Stimulated activated CD4-positive, alpha-beta T cell treated with anti-CD3 and anti-CD28 coated beads, Interleukin-12 subunit alpha, Interleukin-12 subunit beta, amount 100 ng/mL, for 4 hours (primary cell): ENCODE results near the gene TCF23.

Experiments
- DNase-seq: peaks from one replicate; pipeline ENCODE4 v3.0.0-alpha.2; 2020

TCF23 gene

GRCh38 chr2:27128668-27129571 lies 19.9 kb upstream of the TCF23 start:
- DNase-seq: no peak

- DNase-seq: no peak
Observed at GRCh38 chr2:27130396-27130795, 18.4 kb upstream of the TCF23 start.

DNA sequence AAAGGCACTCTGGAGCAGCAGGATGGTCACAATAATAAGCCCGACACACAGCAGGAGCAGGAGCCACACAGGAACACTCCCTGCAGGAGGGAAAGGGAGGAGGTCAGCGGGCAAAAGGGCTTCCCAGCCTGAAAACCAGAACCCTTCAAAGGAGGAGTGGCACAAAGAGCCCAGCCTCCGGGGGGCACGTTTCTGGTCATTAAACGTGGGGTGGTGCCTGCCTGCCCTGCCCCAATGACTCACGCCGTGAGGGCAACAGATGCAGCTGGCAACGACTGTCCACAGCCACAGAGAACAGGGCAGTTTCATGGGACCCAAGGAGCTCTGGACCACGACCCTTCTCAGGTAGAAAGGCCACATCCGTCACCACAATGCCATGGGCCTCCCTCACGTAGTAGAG lies 17.4 kb upstream of the TCF23 start:
- DNase-seq: no peak

DNA sequence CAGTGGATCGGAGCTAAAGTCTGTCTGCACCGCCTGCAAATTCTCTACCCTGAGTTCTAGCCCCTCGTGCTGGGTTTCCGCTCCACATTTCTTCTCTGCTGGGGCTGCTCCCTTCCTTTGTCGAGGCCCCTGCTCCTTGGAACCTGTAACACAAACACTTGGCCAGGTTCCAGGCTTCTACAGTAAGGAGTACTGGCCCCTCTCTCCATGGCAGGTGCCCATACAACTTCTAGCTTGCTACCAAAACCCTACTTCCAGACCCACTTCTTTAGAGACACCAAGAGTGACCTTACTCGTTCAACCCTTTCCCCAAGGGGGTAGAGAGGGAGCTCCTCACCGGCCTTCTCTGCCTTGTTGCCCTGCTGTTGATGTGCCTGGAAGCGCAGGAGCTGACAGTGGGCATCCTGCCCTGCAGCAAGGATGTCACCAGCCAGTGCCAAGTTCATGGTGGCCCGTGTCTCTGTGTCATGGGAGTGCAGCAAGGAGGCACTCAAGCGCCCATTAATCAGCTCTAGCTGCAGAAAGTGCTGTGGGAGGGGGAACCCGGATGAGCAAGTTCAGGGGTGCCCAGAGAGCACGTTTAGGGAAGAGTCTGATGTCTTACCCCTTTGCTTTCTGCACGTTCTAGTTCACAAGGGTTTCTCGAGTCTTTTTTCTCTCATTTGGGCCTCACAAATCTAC lies 15.5 kb upstream of the TCF23 start:
- DNase-seq: no peak

- peak; percentile 99 for DNase-seq
Observed at GRCh38 chr2:27133905-27134780, 14.7 kb upstream of the TCF23 start, which contains the start of gene PREB. PREB (minus strand) TSS chr2:27134636; CDS start chr2:27134421, 215 bp downstream.

DNA sequence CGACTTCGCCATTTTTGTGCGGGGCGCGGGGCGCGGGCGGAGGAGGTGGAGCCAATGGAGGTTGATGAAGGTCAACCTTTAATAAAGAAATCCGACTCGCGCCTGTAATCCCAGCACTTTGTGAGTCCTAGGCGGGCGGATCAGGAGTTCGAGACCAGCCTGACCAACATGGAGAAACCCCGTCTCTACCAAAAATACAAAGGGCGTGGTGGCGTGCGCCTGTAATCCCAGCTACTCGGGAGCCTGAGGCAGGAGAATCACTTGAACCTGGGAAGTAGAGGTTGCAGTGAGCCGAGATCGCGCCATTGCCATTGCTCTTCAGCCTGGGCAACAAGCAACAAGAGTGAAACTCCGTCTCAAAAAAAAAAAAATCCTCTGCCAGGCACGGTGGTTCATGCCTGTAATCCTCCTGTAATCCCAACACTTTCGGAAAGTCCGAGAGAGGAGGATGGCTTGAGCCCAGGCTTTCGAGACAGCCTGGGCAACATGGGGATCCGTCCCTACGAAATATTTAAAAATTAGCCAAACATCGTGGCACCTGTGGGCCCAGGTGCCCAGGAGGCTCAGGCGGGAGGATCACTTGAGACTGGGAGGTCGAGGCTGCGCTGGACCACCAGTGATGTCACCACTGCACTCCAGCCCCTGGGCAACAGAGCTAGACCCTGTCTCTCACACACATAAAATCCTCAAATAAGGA lies 13.9 kb upstream of the TCF23 start:
- DNase-seq: no peak

GRCh38 chr2:27135478-27135955 lies 13.3 kb upstream of the TCF23 start:
- DNase-seq: no peak

DNA sequence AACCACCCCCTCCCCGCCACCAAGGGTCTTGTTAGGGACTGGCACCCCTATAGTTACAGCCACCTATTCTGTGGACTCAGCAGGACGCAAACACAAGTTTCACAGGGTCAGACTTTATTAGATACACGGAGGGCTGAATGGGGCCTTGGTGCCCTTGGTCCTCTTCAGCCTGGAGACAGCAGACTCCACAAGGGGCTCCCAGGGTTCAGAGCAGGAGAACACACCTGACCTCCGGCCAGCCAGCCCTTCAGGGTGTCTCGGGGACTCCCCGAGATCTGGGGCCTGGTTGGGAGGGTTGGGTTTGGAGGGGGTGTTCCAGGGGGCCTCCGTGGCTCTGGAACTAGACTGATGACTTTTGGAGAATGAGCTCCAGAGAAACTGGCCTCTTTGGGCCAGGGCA lies 12.1 kb upstream of the TCF23 start:
- DNase-seq: no peak

DNA sequence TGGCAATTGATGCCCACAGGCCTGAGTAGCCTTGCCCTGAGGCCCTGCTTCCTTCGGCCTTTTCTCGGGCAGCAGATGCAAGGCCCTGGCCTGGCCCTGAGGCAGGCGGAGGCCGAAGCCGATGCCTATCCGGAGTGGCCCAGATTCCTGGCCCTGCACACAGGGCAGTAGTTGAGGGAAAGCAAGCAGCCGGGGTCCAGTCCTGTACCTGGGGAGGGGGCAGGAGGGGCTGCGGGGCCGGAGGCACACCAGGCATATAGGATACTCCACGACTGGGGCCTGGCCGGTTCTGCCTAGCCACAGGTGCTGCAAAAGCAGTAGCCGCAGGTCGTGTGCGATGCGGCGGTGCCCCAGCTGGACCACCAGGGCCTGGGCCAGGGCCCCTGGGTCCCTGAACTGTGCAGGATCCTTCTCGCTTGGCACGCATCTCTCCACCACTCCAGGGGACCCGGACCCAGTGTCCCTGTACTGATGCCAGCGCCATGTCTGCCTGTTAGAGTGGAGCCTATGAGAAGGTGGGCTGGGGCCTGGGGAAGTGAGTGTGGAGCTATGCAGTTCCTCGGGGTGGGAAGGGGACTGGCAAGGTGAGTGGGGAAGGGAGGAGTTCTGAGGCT lies 11.4 kb upstream of the TCF23 start:
- no peak for DNase-seq

GRCh38 chr2:27138111-27138510 lies 10.7 kb upstream of the TCF23 start:
- DNase-seq: no peak

- no peak for DNase-seq
Observed at GRCh38 chr2:27139310-27139709, 9.5 kb upstream of the TCF23 start, which contains the start of gene PRR30. PRR30 (minus strand) TSS chr2:27139410; CDS start chr2:27138329, 1,081 bp downstream.

DNA sequence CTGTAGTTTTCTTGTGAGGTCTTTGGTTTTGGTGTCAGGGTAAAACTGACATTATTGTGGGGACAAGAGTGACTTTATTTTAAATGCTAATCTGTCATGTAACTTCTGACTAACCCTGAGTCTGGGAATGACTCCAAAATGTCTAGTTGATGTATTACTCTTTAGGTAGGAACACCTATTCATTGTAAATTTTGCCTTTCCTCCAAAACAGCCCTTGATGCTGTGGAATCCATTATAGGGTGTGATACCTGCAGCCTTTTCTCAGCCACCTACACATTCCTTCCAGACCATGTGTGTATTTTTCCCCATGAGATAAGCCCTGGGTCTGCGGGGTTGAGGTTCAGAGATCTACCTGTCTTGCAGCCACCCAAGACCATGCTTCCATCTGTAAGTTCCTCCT lies 5.5 kb upstream of the TCF23 start:
- DNase-seq: no peak

- no peak for DNase-seq
Observed at GRCh38 chr2:27145682-27146081, 3.1 kb upstream of the TCF23 start.

DNA sequence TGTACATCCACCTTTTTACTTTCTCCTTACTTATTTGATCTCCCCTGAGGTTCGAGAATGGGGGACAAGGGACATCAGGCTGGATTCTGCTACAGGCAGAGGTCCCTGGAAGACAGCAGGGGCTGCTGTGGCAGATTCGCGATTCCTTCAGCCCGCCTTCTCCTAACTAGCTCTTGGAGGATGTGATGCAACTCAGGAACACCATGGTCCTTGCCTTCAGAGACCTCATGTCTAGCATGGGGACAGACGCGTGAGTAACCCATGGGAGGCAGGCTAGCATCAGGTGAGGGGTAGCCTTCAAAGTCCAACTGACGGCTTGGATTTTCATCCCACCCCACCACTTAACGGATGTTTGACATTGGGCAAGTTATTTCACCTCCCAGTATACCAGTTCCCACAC lies 869 bp upstream of the TCF23 start:
- no peak for DNase-seq

GRCh38 chr2:27149570-27150405 lies 984 bp downstream of the TCF23 start:
- no peak for DNase-seq

GRCh38 chr2:27150639-27151230 lies 1.9 kb downstream of the TCF23 start:
- DNase-seq: no peak

DNA sequence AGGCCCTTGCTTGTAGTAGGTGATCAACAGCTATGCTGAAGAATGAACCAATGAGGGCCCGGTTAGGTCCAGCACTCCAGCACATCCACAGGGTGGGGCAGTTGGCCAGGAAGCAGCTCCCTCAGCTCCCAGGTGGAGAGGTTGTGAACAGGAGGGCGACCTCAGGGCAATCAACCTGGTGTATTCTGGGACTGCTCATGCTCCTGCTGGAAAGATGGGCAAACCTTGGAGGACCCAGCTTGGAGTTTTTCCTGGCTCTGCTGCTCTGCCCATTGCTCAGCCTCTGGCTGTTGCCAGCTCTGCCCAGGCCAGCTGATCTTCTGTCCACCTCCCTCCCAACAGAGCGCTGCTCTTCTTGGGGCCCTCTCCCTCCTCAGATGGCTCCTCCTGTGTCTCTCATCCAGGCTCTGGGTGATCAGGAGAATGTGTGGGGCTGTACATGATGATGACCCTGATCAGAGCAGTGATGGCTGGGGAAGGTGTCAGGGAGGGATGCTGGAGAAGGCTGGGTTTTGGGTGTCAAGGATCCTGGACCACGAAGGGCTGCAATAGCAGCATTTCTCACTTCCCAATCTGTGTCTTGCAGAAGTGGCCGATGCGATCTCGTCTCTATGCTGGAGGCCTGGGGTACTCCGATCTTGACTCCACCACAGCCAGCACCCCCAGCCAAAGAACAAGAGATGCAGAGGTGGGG lies 3.4 kb downstream of the TCF23 start:
- DNase-seq: no peak

- DNase-seq: no peak
Observed at GRCh38 chr2:27152796-27153464, 4.1 kb downstream of the TCF23 start.

DNA sequence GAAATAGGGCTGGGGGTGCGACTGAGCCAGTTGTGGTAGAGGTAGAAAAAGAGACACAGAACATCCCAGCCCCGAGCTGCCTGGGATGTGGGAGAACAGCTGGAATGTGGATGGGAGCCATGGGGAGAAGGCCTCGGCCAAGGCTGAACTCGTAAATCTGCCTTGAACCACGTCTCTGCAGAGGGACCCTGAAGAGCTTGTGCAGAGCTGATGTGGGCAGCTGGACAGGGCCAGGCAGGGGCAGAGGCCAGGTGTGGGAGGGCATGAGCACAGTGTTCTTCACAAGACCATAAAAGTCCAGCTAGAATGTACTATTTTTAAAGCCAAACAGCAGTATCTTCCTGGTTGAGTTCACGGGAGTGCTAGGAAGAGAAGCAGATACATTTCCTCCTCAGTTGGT lies 5.7 kb downstream of the TCF23 start:
- DNase-seq: no peak
